ENCODE results near the gene HCCS. TPM values are rescaled to one million over a fixed set of nuclear protein-coding genes. Genes with fewer than 3 reads are reported as not detected.

Gene HCCS
- 10 to 100 TPM; 19.3 TPM for total RNA-seq

GRCh38 chrX:11111037-11111851 is at the start of gene HCCS:
Gene HCCS, plus strand, starts transcription at chrX:11111332. Its CDS starts 729 bp downstream, at chrX:11112061.
- DNase-seq (peak; percentile 85), ATAC-seq (ENCODE audit: low read depth) (peak; percentile 89)
- Mint-ChIP-seq H3K4me3 (no peak within 1 kb of the TSS), H3K36me3 (peaks cover 7% of the 10 kb centered on the region), H3K9me3 (no peaks in the 10 kb centered on the region), H3K27me3 (no peaks in the 10 kb centered on the region), H3K4me1 (peaks cover 8% of the 10 kb centered on the region), H3K27ac (peak within 1 kb of the TSS; percentile 96)
- POLR2A ChIA-PET = no interaction called here

- no peaks in the 10 kb centered on the region for H3K9me3 Mint-ChIP-seq
- POLR2A ChIA-PET = no interaction called here
- no peaks in the 10 kb centered on the region for H3K27me3 Mint-ChIP-seq
- no peaks in the 10 kb centered on the region for H3K4me1 Mint-ChIP-seq
- H3K36me3 Mint-ChIP-seq = no peaks in the 10 kb centered on the region
- H3K27ac Mint-ChIP-seq = no peak overlapping the region
- no peak overlapping the region for H3K4me3 Mint-ChIP-seq
- DNase-seq (no peak), ATAC-seq (ENCODE audit: low read depth) (no peak)
These were observed 46.9 kb upstream of the HCCS start for GRCh38 chrX:11064276-11064675.

- no peak for ATAC-seq (ENCODE audit: low read depth)
- H3K4me3 Mint-ChIP-seq = no peak overlapping the region
These were observed 46.1 kb upstream of the HCCS start for GRCh38 chrX:11064851-11065600.

GRCh38 chrX:11066812-11067211 is 44.3 kb upstream of the HCCS start:
- Mint-ChIP-seq H3K36me3 (no peaks in the 10 kb centered on the region), H3K27me3 (no peaks in the 10 kb centered on the region), H3K27ac (no peak overlapping the region), H3K4me1 (no peaks in the 10 kb centered on the region), H3K4me3 (no peak overlapping the region), H3K9me3 (no peaks in the 10 kb centered on the region)
- POLR2A ChIA-PET = no interaction called here
- no peak for ATAC-seq (ENCODE audit: low read depth)
- no peak for DNase-seq

More at GRCh38 chrX:11064851-11065600, 46.1 kb upstream of the HCCS start:
- no peak for DNase-seq
- Mint-ChIP-seq H3K9me3 (no peaks in the 10 kb centered on the region), H3K27me3 (no peaks in the 10 kb centered on the region), H3K4me1 (no peaks in the 10 kb centered on the region), H3K36me3 (no peaks in the 10 kb centered on the region), H3K27ac (no peak overlapping the region)
- POLR2A ChIA-PET = no interaction called here

GRCh38 chrX:11073381-11073780 is 37.8 kb upstream of the HCCS start:
- Mint-ChIP-seq H3K9me3 (no peaks in the 10 kb centered on the region), H3K27me3 (no peaks in the 10 kb centered on the region), H3K4me1 (no peaks in the 10 kb centered on the region), H3K4me3 (no peak overlapping the region), H3K27ac (no peak overlapping the region), H3K36me3 (no peaks in the 10 kb centered on the region)
- no peak for ATAC-seq (ENCODE audit: low read depth)
- POLR2A ChIA-PET = no interaction called here
- no peak for DNase-seq

- POLR2A ChIA-PET = no interaction called here
- DNase-seq = no peak
- ATAC-seq (ENCODE audit: low read depth) = no peak
- no peak overlapping the region for H3K27ac Mint-ChIP-seq
- H3K36me3 Mint-ChIP-seq = no peaks in the 10 kb centered on the region
- H3K27me3 Mint-ChIP-seq = no peaks in the 10 kb centered on the region
- H3K4me1 Mint-ChIP-seq = no peaks in the 10 kb centered on the region
- H3K9me3 Mint-ChIP-seq = no peaks in the 10 kb centered on the region
- no peak overlapping the region for H3K4me3 Mint-ChIP-seq
These were observed 30.3 kb upstream of the HCCS start for GRCh38 chrX:11080741-11081305.

DNA sequence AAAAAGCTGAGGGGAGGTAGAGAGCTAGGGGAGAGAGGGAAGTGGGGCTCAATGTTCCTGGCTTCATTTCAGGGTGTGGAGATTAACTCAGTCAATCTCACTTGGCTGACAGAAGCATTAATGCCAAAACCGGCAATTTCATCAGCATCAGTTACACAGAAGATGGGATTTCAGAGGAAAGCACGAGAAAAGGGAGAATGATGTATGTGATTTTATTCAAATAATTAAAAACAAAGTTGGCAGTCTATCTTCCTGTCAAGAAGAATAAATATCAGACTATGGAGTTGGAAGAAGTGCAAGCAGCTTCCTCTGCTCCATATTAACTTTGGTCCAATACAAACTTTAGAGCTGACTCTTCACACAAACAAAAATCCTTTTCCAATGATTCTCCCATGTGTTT is 29.6 kb upstream of the HCCS start:
- H3K27me3 Mint-ChIP-seq = no peaks in the 10 kb centered on the region
- H3K4me1 Mint-ChIP-seq = no peaks in the 10 kb centered on the region
- no peak for ATAC-seq (ENCODE audit: low read depth)
- H3K9me3 Mint-ChIP-seq = no peaks in the 10 kb centered on the region
- no peak for DNase-seq
- POLR2A ChIA-PET = no interaction called here
- H3K36me3 Mint-ChIP-seq = no peaks in the 10 kb centered on the region
- no peak overlapping the region for H3K4me3 Mint-ChIP-seq
- no peak overlapping the region for H3K27ac Mint-ChIP-seq

- no peaks in the 10 kb centered on the region for H3K27me3 Mint-ChIP-seq
- POLR2A ChIA-PET = no interaction called here
These were observed 25.8 kb upstream of the HCCS start for GRCh38 chrX:11085305-11085704.

DNA sequence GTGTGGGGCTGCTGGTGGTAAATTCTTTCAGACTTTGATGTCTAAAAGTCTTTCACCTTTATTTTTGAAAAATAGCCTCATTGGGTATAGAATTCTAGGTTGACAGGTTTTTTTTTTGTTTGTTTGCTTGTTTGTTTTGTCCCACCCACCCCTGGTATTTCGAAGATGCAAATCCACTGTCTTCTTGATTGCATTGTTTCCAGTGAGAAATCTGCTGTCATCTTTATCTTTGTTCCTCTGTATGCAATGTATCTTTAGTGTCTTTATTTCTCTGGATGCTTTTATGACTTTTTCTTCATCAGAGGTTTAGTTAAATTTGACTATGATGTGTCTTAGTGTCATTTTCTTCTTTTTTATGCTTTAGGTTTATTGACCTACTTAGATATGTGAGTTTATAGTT is 21.3 kb upstream of the HCCS start:
- POLR2A ChIA-PET = no interaction called here
- no peak overlapping the region for H3K4me3 Mint-ChIP-seq

More at GRCh38 chrX:11085305-11085704, 25.8 kb upstream of the HCCS start:
- no peaks in the 10 kb centered on the region for H3K36me3 Mint-ChIP-seq
- no peak overlapping the region for H3K27ac Mint-ChIP-seq
- DNase-seq (no peak), ATAC-seq (ENCODE audit: low read depth) (no peak)
- H3K4me3 Mint-ChIP-seq = no peak overlapping the region
- peaks cover under 1% of the 10 kb centered on the region for H3K9me3 Mint-ChIP-seq
- H3K4me1 Mint-ChIP-seq = no peaks in the 10 kb centered on the region

GRCh38 chrX:11097933-11098332 is 13.2 kb upstream of the HCCS start:
- Mint-ChIP-seq H3K27ac (no peak overlapping the region), H3K9me3 (no peaks in the 10 kb centered on the region), H3K4me3 (no peak overlapping the region), H3K27me3 (peaks cover 2% of the 10 kb centered on the region), H3K36me3 (peaks cover 1% of the 10 kb centered on the region), H3K4me1 (no peaks in the 10 kb centered on the region)
- no peak for ATAC-seq (ENCODE audit: low read depth)
- POLR2A ChIA-PET = no interaction called here
- DNase-seq = no peak

More for the DNA sequence above, 21.3 kb upstream of the HCCS start:
- Mint-ChIP-seq H3K27ac (no peak overlapping the region), H3K27me3 (no peaks in the 10 kb centered on the region), H3K36me3 (no peaks in the 10 kb centered on the region), H3K9me3 (peaks cover 2% of the 10 kb centered on the region), H3K4me1 (no peaks in the 10 kb centered on the region)
- DNase-seq = no peak
- no peak for ATAC-seq (ENCODE audit: low read depth)

DNA sequence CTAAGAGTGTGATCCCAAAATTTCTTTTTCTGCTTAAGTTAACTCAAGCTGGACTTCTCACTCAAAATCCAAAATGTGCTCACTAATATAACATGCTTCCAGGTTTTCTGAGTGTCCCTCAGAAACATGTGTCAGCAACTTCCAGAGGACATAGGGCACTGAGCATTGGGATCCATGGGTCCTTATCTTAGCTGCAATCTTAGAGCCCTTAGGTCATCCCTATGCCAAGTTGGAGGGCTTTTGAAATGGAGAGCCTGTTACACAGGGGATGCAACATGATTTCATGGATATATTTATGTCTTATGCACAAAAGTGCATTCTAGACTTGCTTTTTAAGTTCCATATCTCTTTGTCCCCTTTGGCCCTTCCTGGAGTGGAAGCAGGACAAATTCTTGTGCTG is 11.7 kb upstream of the HCCS start:
- no peak for ATAC-seq (ENCODE audit: low read depth)
- H3K27ac Mint-ChIP-seq = no peak overlapping the region
- H3K36me3 Mint-ChIP-seq = peaks cover 3% of the 10 kb centered on the region
- POLR2A ChIA-PET = no interaction called here
- H3K4me1 Mint-ChIP-seq = no peaks in the 10 kb centered on the region
- DNase-seq = no peak
- no peak overlapping the region for H3K4me3 Mint-ChIP-seq
- peaks cover 2% of the 10 kb centered on the region for H3K27me3 Mint-ChIP-seq
- H3K9me3 Mint-ChIP-seq = no peaks in the 10 kb centered on the region

DNA sequence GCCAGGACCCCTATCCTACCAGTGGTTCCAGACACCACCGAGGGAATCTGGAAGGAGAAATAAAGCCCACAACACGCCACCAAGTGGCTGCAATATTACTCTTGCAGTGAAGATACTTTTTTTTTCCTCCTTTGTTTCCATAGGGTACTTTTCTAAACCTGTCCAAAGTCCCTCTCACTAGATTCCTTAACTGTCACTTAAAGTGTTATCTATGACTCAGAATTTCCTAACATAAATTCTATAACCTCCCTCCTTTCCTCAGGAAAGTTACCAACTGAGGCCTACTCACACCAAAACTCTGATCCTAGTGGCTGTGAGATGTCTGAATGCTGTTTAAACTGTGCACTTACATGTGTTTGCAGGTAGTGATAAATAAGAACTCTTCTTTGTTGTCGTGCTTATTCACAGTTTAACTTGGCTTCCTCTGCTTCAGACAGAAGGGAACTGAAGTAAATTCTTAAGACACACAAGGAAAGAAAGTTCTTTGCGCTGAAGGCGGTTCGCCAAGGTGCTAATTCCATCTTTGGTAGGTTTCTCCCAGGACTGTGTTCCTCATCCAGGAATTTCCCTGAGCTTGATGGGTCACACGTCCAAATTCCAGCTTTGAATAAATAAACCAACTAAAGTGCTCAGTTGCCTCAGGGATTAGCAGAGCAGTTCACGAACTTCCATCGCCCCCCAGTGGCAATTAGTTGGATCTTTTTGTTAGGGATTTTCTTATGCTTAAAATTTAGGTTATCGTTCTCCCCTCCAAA is 10.7 kb upstream of the HCCS start:
- peaks cover under 1% of the 10 kb centered on the region for H3K27me3 Mint-ChIP-seq
- H3K9me3 Mint-ChIP-seq = no peaks in the 10 kb centered on the region
- H3K36me3 Mint-ChIP-seq = peaks cover 3% of the 10 kb centered on the region
- DNase-seq (no peak), ATAC-seq (ENCODE audit: low read depth) (no peak)
- no peak overlapping the region for H3K4me3 Mint-ChIP-seq
- POLR2A ChIA-PET = no interaction called here
- no peaks in the 10 kb centered on the region for H3K4me1 Mint-ChIP-seq
- H3K27ac Mint-ChIP-seq = no peak overlapping the region

GRCh38 chrX:11103006-11103405 is 8.1 kb upstream of the HCCS start:
- POLR2A ChIA-PET = no interaction called here
- DNase-seq (no peak), ATAC-seq (ENCODE audit: low read depth) (no peak)
- Mint-ChIP-seq H3K27me3 (no peaks in the 10 kb centered on the region), H3K4me3 (no peak overlapping the region), H3K27ac (no peak overlapping the region), H3K9me3 (no peaks in the 10 kb centered on the region), H3K4me1 (no peaks in the 10 kb centered on the region), H3K36me3 (peaks cover 5% of the 10 kb centered on the region)
